GM18502 (cell line): ENCODE data around the gene PTCSC3.
"Not testable (repeated sequence)": the region's sequence is repeated elsewhere in the genome, so short reads cannot be mapped to it uniquely, and the experiment has no call there.

Experiments used
- ATAC-seq: cut with Tn5 transposase; IDR thresholded peaks from one replicate; pipeline ENCODE4 v1.9.1; 2021; ENCODE audit warnings: mild to moderate bottlenecking; ENCODE audit not compliant: unreplicated experiment, poor library complexity

Gene PTCSC3

DNA sequence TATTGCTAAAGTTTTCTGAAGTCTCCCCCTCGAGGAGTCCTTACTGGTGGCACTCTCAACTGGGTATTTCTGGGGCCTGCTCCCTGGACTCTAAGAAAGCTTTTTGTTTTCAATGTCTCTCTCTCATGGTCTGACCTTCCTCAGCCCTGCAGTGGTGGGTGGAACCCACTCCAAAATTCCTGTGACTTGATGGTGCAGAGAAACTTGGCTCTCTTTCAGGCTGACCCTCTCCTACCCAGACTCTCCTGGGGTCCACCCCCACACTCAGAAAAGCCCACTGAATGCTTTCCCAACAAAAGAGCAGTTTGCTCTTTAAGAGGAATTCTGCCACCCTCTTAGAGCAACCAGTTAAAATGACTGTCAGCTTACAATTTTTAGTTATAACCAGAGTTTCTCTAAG lies 967 bp upstream of the PTCSC3 start:
- ATAC-seq, result no peak

DNA sequence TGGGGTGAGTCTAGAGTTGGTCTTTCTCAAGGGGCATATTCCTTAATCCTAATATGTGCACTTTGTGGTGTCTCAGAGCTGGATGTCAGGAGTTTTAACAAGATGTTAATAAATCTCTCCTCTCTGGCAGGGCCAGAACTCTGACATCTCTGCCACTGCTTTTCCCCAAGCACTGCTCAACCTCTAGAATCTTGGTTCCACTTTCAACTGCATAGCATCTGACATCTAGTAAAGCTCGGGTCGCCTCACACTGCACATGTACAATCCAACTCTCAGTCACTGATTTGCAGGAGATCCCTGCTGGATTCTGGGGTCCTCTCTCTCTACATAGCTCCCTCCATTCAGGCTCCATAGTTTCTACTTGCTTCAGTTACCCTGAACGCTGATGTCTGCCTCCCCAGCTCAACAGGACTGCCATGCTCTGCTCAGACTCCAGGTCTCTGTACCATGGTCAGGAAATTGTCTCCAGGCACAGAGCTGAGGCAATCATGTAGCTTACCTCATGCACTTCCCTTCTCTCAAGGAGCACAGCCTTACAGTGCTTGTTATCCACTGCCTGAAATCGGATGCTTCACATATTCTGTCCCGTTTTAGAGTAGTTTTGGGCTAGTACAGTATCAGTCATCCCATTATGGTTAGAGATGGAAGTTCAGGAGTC lies 1.6 kb downstream of the PTCSC3 start:
- no peak for ATAC-seq

DNA sequence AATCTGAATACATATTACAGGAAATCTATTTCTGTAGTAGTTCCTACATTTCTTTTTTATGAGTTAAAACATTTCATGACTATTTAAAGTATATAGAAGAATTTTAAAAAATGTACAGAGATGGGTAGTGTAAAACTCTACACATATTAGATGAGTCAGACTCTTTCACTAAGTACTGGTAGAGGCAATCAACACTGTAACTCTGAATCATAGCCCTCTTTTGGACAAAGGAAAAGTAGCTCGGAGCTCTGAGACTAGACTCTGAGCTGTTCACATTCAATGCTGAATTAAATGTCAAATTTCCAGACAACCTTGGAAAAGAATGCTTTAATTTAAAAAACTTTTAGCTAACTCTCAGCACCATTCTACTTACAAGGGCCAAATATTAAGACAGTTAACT lies 3.4 kb downstream of the PTCSC3 start:
- ATAC-seq, result no peak

DNA sequence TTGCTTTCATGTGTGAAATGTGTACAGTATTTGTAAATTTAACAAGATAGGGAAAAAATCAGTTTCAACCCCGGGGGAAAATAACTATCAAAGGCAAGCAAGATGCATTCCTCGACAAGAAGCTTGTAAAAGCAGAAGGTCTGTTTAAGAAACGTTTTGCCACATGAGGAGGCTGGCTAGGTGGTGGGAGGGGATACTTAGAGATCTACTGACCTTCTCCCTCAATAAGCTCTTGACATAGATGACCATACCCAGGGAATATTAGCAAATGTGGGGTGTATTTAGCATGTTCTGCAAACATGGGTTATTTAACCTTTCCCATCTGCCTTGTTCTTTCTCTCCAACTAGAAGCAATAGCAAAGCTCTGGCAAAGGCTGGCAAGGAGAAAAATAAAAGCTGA lies 4.9 kb downstream of the PTCSC3 start:
- ATAC-seq, result no peak

DNA sequence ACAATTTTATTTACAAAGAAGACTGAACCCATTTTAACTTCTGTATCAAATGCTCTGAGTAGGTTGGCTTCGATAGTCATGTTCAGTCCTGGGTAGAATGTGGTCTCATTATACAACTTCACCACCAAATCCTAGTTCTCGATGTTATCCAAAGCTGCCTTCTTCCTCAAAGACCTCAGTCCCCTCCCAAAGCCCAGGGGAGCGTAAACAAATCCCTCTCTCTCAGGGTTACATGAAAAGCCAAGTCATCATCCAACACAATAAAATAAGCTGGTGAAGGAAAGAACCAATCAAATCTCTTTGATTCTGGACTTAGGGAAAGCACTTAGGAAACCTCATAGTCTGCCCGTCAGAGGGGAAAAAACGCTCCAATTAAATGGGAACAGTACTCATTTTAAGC lies 9.1 kb downstream of the PTCSC3 start:
- no peak for ATAC-seq

DNA sequence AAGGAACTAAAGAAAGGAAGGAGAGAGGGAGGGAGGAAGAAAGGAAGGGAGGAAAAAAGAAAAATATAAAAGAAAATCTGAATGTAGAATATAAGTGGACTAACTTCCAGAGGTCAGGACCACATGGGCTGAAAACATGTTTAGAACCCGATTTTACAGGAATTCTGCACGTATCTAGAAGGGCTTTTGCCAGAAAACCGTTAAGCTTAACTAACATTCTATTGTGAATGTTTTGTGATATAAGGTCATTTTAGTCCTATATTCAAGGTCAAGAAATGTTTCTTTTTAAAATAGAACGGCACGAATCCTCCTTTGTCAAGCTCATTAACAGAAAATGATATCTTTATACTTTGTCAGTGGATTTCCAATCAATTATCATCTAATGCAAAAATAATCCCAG lies 13.1 kb downstream of the PTCSC3 start:
- ATAC-seq, result no peak

DNA sequence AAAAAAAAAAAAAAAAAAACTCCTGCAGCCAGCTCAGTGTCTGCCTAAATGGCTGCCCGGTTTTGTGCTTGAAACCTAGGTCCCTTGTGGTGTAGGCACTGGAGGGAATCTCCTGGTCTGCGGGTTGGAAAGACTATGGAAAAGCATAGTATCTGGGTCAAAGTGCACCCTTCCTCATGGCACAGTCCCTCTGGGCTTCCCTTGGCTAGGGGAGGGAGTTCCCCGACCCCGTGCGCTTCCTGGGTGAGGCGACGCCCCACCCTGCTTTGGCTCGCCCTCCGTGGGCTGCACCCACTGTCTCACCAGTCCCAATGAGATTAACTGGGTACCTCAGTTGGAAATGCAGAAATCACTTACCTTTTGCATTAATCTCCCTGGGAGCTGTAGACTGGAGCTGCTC lies 14.3 kb downstream of the PTCSC3 start:
- no peak for ATAC-seq

DNA sequence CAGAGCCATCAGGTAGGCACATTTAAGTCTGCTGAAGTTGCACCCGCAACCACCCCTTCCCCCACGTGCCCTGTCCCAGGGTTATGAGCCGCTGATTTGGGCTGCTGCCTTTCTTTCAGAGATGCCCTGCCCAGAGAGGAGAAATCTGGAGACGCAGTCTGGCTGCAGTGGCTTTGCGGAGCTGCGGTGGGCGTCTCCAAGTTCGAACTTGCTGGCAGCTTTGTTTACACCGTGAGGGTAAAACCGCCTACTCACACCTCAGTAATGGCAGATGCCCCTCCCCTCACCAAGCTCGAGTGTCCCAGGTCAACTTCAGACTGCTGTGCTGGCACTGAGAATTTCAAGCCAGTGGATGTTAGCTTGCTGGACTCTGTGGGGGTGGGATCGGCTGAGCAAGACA lies 14.7 kb downstream of the PTCSC3 start:
- ATAC-seq, result no peak

DNA sequence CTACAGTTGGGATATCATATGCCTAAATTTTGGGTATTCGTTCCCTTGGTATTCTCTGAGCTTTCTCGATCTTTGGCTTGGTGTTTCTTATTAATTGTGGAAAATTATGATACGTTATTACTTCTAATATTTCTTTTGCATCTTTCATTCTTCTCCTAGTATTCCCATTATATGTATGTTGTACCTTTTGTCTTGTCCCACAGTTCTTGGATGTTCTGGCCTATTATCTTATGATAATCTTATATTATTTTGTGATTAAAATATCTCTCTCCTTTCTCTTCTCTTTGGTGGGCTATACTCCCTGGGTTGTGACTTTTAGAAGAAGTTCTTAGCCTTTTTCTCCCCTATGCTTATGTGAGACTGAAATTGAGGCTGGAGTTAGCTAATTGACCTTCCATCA lies 25.2 kb downstream of the PTCSC3 start:
- ATAC-seq, result no peak

DNA sequence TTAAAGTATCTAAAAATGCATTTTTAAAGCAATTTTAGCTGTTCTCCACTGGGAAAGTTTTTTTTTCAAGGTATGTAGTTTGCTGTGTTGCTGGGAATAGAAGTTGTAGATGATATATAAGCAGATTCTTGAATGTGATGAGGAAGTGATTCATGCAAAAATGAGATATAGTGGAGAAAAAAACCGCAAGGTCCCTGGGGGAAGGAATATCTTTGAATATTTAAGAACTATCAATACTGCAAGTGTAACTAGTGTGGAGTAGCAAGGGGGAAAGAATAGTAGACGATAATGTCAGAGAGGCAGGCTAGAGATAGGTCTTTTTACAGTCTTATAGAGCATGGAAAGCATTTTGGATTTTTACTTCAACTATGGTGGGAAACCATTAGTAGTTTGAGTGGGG lies 42.5 kb downstream of the PTCSC3 start:
- no peak for ATAC-seq

DNA sequence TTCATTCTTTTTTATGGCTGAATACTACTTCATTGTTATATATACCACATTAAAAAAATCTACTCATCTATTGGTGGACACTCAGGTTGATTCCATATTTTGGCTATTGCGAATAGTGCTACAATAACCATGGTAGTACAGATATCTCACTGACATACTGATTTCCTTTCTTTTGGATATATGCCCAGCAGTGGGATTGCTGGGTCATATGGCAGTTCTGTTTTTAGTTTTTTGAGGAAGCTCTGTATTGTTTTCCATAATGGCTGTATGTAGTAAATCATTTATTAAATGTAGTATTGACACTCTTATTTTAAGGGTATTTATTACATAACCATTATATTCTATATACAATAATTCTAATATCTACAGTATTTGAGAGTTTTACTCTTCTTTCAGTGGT lies 43.7 kb downstream of the PTCSC3 start:
- no peak for ATAC-seq

DNA sequence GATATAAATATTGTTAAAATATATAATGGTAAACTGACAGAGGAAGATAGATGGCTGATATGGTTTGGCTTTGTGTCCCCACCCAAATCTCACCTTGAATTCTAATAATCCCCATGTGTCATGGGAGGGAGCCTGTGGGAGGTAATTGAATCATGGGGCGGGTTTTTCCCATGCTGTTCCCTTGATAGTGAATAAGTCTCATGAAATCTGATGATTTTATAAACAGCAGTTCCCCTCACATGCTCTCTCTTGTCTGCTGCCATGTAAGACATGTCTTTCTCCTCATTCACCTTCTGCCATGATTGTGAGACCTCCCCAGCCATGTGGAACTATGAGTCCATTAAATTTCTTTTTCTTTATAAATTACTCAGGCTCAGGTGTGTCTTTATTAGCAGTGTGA lies 46.3 kb downstream of the PTCSC3 start:
- no peak for ATAC-seq

DNA sequence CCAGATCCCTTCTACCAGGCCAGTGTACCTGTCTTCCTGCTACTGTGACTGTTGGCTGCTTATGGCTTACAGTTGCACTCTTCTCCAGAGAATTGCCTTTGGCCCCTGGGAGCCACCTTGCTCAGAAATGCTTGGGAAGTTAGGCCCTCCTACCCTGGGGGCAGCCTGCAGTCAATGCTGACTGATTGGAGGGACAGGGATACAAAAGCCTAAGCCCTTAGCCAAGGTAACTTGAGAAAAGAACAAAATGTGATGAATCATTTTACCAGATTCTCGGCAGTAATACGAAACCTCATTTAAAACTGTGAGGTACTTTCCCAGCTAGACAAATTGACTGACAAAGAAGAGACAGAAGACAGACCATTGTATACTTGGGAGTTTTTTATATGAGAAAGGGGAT lies 47.3 kb downstream of the PTCSC3 start:
- ATAC-seq, result no peak

DNA sequence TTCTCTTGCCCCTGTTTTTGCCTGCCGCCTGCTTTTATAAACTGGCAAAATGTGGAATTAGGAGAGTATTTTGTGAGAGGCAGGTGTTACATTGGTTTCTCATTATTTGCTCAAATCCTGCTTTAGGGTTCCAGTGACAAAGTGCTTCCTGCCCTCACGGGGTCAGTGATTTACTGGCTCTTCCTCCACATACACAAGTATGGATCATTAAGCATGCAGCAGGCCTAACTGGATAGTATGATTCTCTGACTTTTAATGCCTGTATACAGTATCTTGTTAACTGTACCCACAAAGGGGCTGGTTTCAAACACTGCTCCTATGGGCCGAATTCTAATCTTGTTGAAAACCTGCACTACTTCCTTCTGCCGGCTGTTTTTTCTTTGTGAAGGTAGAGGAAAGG lies 63.2 kb downstream of the PTCSC3 start:
- ATAC-seq, result no peak

DNA sequence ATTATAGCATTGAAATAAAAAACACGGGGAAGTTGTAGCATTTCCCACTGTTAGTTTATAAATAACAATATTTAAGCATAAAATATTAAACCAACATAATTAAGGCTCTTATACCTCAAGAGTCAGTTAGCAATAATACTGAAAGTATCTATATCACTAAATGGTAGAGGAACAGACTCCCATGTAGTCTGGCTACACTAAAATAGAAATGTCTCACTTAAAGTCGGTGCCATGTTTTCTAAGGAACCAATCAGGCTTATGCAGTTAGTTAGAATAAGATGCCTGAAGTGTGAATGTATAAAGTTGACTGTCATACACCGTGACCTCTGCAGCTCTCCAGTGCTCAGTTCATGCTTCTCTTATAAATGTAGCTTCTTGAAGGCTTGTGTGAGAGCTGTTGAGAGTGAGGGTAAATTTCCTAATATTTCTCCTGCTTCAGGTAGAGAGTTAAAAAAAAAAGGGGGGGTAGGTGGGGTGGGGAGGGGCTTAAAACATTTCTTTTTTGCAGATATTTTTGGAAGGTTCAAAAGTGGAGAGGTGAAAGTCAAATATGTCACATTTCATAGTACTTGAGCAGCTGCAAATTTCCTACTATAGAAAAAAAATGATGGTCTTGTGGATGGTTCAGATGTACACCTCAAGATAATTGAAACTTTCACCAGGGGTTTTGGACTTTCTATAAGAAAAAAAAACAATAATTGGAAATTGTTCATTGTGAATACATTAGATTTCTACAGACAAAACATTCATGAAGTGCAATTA lies 64.5 kb downstream of the PTCSC3 start:
- no peak for ATAC-seq

DNA sequence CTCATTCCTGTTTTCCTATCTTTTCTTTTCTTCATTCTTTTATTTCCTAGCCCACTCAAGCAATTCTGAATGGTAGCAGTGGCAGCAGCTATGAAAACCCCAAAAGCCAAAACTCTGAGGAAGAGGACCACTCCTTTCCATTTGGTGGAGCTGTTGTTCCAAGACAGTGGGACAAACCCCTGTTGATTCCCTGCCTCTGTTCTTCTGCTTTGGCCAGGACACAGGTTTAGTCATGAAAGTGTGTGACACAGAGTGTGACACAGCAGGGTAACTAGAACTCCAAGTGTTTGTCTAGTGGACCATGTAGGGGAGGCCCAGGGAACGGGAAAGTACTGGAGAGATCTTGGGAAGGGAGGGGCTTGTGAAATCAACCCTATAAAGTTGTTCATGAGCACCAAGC lies 71.1 kb downstream of the PTCSC3 start:
- ATAC-seq, result no peak

DNA sequence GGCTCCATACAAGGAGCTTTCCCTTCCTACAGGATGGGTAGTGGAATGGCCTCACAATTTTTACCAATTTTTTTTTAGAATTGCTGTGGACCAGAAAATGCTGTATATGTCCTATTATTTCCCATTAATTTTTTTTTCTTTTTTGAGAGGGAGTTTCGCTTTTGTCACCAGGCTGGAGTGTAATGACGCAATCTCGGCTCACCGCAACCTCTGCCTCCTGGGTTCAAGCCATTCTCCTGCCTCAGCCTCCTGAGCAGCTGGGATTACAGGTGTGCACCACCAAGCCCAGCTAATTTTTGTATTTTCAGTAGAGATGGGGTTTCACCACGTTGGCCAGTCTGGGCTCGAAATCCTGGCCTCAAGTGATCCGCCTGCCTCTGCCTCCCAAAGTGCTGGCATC lies 72.3 kb downstream of the PTCSC3 start:
- not testable (repeated sequence) for ATAC-seq

DNA sequence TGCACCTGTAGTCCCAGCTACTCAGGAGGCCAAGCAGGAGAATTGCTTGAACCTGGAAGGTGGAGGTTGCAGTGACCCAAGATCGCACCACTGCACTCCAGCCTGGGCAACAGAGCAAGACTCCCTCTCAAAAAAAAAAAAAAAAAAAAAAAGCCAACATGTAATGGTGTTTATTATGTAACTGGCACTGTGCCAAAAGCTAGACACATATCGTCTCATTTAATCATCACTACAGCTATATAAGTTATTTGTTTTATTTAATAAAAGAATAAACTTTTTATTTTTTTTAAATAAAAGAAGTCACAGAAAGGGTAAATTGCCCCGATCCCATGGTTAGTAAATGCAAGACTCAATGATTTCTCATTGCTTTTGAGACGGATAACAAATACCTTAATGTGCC lies 76.9 kb downstream of the PTCSC3 start:
- no peak for ATAC-seq

DNA sequence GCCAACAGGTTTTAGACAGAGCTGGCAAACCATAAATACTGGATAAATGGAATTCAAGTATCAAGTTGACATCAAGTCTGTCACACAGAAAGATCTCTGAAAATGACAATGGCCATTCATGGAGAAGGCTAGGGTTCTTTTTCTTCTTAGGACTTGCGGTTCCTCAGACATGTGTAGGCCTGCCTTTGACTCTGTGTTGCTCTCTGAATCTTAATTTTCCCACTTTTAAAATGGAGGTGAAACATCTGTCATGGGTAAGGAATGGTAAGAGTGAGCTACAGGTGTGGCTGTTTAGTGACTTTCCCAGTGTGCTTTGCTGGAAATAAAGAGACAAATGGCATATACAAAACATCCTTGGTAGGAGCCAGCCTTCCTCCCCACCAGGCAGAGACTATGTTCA lies 79.2 kb downstream of the PTCSC3 start:
- no peak for ATAC-seq

DNA sequence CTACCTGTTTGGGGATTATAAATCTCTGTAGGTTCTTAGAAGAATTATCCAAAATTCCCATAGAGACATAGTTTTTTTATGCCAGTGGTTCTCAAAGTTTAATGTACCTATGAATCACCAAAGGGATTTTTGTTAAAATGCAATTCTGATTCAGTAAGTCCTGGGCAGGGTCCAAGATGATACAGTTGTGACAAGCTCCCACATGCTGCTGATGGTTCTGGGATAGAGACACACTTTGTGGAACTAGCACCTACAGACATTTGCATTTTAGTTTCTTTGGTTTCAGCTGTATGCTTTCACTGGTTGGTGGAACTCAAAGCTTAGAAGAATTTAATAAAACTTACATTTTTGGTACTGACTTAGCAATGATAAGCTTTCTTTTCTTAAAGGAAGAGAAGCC lies 80.4 kb downstream of the PTCSC3 start:
- no peak for ATAC-seq

DNA sequence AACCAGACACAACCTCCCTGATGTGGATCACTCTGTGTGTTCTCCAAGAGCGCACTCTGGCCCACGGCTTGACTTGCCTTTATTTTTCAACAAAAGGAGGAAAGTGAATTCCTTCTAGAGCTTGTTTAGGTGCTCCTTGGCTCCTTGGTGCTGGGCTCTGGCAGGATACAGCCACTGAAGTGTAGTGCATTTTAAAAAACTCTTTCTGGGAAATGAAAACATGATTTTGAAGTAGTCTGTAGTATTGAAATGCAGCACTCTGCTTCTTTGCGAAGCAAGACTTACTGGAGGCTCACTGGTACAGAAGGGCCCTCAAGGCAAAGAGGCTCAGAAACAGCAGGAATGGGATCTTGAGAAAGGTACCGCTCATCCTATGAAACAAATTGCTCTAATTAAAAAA lies 81.6 kb downstream of the PTCSC3 start:
- ATAC-seq, result no peak

DNA sequence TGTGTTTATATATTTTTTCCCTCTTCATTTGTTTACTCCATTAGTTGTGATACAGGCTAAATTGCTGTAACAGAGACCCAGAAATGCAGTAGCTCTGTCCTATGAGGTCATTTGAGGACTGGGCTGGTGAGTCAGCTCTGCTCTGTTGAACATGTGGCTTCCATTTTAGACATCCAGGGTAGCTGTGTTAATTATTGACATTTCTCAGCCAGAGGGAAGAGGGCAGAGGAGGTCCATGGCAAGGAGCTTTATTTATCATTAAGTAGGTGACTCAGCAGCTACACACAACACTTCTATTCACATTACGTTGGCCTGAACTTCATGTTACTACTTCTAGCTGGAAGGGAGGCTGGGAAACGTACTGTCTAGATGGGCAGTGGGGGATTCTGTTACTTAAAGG lies 85.4 kb downstream of the PTCSC3 start:
- ATAC-seq, result no peak
